Stimulated activated CD8-positive, alpha-beta memory T cell treated with anti-CD3 and anti-CD28 coated beads, Interleukin-15, amount 100 ng/mL, for 4 hours (primary cell): ENCODE measurements around the gene SNRNP70.
"Not testable (repeated sequence)": the region's sequence is repeated elsewhere in the genome, so short reads cannot be mapped to it uniquely, and the experiment has no call there.

Source experiments
- DNase-seq, 2 donors: peaks; one replicate each; pipeline ENCODE4 v3.0.0-alpha.2; 2020; ENCODE audit warnings: low read depth in 2 of 2

SNRNP70 gene

GRCh38 chr19:49064768-49065611, 20.3 kb upstream of the SNRNP70 start, which contains the start of gene NTF4:
TSS of gene NTF4 (minus strand) at chr19:49064818. CDS start at chr19:49061997, 2,821 bp downstream.
- no peak for DNase-seq

- no peak for DNase-seq
Measured at GRCh38 chr19:49065905-49066512, 19.2 kb upstream of the SNRNP70 start.

GRCh38 chr19:49067554-49067953, 17.7 kb upstream of the SNRNP70 start:
- no peak for DNase-seq

GRCh38 chr19:49069026-49069425, 16.2 kb upstream of the SNRNP70 start:
- no peak for DNase-seq

GRCh38 chr19:49070416-49070815, 14.8 kb upstream of the SNRNP70 start:
- no peak for DNase-seq

- DNase-seq, result no peak
Measured at GRCh38 chr19:49071860-49072547, 13.2 kb upstream of the SNRNP70 start.

- no peak for DNase-seq
Measured at GRCh38 chr19:49073514-49074378, 11.5 kb upstream of the SNRNP70 start.

GRCh38 chr19:49074869-49075268, 10.4 kb upstream of the SNRNP70 start:
- DNase-seq, result not testable (repeated sequence)

- DNase-seq, result no peak
Measured at GRCh38 chr19:49080392-49080791, 4.9 kb upstream of the SNRNP70 start.

- no peak for DNase-seq
Measured at GRCh38 chr19:49081273-49081672, 4.0 kb upstream of the SNRNP70 start.

- DNase-seq, result no peak
Measured at GRCh38 chr19:49084206-49085019, 838 bp upstream of the SNRNP70 start.

GRCh38 chr19:49085868-49086232, 599 bp downstream of the SNRNP70 start:
- no peak for DNase-seq

GRCh38 chr19:49086296-49086695, 1.0 kb downstream of the SNRNP70 start:
- no peak for DNase-seq

GRCh38 chr19:49091391-49092038, 6.3 kb downstream of the SNRNP70 start:
- no peak for DNase-seq

GRCh38 chr19:49092686-49093085, 7.4 kb downstream of the SNRNP70 start:
- DNase-seq, result no peak

GRCh38 chr19:49094505-49095482, 9.5 kb downstream of the SNRNP70 start:
- DNase-seq, result no peak

GRCh38 chr19:49097453-49098288, 12.4 kb downstream of the SNRNP70 start:
- peak; percentile 38 to 55 for DNase-seq

GRCh38 chr19:49098795-49099194, 13.5 kb downstream of the SNRNP70 start:
- no peak for DNase-seq
